GM21381 (cell line): ENCODE data around the gene CD79A.

Source experiments
- ATAC-seq: cut with Tn5 transposase; IDR thresholded peaks from one replicate; pipeline ENCODE4 v1.9.1; 2021; ENCODE audit warnings: mild to moderate bottlenecking, moderate library complexity; ENCODE audit not compliant: unreplicated experiment

The CD79A gene

DNA sequence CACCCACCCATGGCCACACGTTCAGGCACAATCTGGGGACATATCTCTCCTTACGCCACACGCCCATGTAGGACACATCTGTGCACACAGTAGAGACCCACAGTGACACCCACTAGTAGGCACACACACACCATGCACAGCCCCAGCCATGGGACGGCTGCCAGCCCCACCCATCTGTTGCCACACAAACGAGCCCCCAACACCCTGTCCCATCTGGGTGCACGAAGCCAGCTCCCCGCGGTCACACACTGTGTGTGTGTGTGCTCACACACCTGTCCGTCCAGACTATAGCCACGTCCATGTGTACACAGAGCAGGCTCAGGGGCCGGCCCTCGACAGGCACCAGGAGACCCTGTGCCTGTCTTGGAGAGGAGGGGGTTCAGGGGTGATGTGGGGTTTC, 40.6 kb downstream of the CD79A start:
- no peak for ATAC-seq

DNA sequence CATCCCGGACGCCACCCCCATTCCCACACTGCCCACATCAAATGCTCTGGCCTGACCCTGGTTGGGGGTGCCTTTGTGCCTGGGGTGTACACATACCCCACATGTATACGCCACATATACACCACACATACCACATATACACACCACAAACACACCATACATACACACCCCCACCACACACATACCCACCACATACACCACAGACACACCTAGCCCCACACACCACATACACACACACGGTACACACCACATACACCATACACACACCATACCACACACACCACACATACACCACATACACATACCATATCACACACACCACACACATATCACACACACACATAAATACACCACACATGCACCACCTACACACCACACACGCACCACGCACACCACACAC, 41.0 kb downstream of the CD79A start:
- no peak for ATAC-seq

DNA sequence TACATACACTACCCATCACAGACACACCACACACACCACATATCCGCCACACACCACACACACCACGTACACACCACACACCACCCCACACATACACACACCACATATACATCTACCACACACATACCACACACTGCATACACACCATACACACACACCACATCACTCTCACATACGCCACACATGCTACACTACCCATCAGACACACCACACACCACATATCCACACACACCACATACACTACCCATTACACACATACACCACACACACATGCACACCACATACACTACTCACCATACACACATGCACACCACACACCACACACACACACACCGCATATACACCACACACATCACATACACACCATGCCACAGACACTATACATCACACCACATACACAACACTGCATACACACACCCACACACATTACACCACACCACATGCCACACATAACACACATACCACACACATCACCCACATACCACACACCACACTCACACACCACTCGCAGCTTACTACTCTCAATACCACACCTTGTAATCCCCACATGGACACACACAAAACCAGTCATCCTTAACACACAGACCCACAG, 41.7 kb downstream of the CD79A start:
- ATAC-seq = no peak

DNA sequence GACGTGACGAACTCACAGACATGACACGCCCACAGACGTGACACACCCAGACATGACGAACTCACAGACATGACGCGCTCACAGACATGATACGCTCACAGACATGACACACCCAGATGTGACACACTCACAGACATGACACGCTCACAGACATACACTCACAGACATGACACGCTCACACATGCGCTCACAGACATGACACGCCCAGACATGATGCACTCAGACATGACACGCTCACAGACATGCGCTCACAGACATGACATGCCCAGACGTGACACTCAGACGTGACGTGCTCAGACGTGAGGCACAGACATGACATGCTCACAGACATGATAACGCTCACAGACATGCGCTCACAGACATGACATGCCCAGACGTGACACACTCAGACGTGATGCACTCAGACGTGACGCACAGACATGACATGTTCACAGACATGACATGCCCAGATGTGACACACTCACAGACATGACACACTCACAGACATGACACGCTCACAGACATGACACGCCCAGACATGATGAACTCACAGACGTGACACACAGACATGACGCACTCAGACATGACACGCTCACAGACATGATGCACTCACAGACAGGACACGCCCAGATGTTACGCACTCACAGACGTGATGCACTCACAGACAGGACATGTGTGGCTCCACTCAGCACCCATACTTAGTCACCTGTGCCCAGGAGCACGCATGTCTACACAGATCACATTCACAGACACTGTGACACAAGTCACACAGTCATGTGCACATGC, 43.1 kb downstream of the CD79A start:
- no peak for ATAC-seq

DNA sequence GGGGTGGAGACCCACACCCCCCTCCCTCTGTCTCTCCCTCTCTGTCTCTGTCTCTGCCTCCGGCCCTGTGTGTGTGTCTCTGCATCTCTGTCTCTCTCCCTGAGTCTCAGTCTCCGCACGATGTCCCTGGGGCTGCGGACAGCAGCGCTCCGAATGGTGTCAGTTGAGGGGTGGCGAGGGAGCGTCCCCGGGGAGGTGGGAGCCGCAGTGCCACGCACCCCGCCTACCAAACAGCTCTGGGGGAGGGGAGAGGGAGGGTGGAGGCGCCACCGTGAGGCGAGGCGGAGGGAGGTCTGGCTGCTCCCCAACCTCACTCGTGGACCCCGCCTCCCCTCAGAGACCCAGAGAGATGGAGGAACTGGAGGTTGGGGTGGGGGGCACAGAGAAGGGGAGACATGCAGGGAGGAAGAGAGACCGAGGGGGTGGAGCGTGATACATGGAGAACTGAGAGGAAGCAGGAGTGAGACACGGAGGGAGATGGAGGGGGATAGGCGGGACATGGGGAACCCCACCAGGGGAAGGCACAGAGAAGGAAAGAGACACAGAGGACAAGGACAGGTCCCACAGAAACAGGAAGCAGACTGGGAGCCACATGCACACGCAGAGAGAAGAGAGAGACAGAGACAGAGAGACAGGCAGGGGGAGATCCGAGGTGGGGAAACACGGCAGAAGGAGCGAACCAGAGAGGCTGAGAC, 44.0 kb downstream of the CD79A start:
- no peak for ATAC-seq

DNA sequence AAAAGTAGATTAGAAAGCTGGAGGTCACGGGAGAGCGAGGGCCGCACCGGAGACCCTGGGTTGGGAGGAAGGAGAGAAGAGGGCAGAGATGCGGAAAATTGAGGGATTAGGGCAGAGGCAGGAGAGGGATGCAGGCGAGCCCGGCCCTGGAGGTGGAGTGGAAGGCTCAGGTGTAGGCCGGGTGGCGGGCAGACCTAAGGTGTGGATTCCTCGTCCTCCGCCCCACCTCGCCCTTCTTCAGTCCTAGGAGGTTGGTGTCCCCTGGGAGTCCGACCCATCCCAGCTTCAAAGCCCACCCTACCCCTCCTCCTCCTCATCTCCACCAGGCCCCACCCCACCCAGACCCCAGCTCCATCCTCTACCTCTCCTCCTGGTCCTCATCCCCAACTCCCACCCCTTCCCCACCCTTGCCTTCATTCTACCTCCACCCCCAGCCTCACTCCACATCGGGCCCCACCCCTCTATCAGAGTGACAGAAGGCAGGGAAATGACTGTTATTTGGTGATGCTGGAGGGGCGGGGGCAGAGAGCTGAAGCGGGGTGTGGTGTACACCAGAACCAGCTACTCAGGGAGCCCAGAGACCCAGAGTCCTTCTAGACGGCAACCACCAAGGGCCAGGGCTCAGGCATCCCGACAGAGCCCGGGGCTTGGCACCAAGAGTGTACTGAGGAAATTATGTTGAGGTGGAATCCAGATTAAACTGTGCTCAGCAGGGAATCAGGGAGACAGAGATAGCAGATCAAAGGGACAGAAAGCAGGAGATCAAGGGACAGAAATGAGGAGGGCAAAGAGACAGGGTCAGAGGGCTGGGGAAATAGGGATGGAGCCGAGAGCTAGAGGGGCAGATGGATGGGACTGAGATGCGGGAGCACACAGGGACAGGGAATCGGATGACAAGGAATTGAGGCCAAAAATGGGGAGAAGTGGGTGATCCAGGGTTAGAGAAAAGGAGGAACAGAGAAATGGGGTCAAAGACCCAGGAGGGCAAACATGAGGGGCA, 44.8 kb downstream of the CD79A start:
- no peak for ATAC-seq

DNA sequence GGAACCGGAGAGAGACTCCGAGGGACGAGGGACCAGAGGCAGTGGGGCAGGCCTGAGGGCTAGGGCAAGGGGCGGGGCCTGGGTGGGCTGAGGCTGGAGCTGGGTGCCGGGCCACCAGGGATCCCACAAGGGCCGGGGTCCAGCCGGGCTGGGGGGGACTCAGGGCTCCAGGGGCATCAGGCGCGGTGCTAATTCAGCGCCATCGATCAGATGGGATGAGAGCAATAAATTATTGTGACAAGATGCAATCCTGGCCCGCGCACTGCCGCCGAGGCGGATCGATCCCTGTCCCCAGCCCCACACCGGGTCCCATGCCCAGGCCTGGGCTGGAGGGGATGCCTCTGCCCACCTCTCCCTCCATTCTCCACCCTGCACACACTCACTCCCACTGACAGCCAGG, 45.5 kb downstream of the CD79A start:
- ATAC-seq = no peak

DNA sequence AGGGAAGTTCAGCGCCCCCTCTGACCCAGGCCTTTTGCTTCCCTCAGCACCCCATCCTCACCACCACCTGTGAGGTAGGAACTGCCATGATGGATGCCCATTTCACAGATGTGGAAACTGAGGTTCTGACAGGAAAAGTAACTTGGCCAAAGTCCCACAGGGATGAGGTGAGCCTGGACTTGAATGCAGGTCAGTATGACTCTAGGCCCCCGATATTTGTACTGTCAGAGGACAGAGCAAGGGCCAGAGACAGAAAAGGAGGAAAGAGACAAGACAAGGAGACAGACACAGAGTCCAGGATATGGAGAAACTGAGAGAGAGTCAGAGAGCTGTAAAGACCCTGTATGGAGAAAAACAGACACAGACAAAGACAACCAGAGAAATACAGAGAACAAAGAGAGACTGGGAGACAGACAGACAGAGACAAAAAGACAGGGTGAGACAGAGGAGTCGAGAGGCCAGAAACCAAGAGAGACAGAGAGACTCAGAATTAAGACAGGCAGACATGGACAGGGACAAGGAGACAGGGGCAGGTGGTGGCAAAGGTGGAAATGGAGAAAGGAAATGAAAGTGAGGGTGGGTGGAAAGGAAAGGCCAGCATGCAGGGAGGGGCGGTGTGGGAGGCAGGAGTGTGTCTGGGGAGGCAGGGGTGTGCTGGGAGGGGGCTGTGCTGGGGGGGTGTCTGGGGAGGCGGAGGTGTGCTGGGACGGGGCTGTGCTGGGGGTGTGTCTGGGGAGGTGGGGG, 46.1 kb downstream of the CD79A start:
- ATAC-seq = no peak

DNA sequence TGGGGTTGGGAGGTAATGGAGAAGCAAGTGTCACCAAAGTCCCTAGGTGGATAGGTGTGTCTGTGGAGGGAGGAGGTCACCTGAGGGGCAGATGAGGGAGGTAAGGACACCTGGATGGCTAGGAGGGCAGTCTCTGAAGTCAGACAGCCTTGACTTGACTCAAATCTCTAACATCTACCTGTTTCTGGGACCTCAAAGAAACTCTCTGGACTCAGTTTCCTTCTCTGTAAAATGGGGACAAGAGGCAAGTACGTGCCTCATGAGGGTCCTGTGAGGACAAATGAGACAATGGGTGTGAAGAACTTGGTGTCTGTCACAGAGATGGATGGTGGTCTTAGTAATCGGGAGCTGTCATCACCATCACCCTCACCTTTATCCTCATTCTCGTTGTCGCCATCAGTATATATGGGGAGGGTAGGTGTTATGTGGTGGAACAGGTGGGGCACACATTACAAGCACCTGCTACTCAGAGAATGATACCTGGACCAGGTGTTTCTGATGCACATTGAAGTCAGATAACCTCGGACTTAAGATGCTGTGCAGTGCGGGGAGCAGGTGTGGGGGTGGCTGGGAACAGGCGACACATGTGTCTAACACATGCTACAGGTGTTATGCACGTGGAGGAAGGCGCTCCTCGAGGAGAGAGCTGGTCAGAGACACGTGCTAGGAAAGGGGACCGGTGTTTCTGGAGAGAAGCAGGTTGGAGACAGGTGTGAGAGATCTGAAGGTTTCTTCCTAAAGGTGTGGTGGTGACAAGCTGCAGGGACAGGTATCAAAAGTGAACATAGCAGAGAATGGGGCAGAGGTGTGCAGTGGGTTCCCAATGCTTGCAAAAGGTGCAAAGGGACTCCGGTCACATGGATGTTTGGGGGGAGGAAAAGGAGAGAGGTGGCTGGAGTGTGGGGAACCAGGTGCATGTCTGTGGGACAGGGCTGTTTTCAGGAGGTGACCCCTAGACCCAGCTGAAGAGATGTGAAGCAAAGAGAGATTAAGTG, 47.4 kb downstream of the CD79A start:
- no peak for ATAC-seq

DNA sequence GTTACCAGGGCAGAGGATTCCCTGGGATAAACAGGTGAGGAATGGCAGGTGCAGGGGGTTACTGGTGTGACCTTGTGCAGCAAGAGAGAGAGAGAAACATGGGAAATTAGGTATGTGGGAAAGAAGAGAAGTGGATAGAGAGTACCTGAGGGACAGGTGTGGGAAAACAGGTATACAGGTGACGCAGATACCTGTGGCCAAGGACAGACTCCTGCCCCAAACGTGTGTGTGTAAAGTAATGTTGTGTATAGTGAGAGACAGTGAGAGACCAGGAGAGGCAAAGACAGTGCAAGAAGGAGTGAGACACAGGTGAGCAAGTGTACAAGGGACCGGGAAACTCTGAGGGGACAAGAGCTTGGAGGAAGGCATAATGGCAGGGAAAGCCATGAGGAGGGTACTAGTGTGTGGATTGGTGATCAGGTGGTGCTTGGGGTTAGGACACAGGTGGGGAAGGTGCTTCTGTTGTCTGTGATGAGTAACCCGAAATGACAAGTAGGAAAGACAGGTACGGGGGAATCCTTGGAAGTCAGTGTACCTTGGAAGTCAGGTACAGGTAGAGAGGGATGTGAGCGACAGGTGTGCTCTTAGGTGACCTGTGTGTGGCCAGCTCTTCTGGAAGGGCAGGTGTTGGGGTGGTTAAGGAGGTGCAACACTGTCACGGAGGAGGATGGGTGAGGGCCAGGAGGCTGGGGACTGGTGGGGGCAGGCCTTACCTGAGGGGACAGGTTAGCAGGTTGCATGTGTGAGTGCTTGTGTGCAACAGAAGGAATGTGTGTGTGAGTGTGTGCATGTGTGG, 48.3 kb downstream of the CD79A start:
- ATAC-seq = no peak

DNA sequence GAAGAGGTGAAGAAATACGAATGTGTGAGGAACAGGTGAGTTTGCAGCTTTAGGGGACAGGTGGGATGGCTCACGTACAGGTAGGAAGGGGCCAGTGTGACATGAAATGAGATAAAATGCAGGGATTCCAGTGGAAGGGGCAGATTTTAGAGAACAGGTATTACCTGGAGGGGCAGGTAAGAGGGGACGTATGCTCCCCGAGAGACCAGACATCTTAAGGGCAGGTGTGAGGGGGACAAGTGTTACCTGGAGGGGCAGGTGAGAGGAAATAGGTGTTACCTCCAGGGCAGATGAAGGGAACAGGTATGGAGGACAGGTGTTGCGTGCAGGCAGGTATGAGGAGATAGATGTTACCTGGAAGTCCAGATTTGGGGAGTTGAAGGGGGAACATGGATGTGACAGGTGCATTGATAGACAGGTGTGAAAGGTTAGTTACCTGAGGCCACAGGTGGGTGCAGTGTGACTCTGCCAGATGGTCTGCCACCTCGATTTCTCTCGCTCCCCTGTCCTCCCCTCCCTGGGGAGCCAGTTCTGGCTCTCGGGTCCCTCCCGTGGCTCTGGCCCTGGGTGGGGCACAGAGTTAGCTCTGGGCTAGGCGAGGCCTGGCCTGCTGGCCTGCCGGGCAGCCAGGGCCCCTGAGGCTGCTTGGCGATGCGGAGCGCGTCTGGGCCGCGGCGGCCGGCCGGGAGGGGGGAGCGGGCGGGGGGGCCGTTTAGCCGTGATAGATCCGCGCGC, 49.1 kb downstream of the CD79A start:
- ATAC-seq = no peak

DNA sequence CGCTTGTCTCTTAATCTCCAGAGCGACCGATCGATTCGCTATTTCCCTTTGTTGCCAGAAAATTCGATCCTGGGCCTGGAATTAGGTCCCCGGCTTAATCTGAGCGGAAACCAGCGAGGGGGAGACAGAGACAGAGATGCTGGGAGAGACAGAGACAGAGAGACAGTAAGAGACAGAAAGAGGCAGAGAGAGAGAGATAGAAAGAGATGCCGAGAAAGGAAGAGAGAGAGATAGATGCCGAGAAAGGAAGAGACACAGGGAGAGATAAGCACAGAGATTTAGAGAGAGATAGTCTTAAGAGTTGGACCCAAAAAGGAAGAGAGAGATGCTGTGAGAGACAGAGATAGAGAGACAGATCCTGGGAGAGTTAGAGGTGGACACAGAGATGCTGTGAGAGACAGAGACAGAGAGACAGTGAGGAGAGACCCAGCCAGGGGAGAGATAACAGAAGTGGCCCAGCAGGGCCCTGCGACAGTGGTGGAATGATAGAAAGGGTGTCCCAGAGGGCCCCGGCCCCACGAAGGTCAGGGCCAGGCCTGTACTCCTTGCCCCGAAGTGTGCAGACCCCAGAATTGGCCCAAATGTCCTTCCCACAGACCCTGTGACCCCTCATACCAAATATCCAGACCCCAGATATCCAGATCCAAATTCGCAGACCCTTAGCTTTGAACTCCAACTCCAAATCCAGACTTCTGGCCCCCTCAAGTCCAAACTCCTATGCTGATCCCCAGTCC, 49.9 kb downstream of the CD79A start:
- no peak for ATAC-seq

DNA sequence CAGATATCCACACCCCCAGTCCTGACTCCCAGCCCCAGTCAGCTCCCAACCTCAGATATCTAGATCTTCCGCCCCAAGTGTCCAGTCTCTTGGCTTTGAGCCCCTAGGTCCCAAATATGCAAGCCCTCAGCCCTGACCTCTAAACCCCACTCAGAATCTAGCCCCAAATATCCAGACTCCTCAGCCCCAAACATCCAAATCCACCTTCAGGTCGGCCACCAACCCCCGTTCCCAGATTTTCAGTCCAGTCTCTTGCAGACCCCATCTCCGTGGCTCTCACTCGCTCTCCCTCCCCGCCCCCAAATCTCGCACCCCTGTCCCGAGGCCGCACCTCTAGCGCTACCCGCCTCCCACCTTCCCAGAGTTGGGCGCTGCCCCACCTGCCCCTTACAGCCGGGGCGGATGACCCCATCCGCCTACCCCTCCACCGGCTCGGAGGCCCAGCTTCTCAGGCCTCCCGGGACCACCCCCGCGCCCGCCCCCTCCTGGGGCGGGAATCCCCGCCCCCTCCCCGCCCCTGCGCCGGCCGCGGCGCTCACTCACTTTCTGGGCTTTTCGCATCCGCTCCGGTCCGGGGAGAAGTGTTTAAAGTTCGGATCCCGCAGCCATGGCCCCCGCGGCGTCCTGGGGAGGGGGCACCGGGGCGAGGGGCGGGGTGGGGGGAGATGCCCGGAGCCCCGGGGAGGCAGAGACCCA, 50.6 kb downstream of the CD79A start:
- no peak for ATAC-seq

DNA sequence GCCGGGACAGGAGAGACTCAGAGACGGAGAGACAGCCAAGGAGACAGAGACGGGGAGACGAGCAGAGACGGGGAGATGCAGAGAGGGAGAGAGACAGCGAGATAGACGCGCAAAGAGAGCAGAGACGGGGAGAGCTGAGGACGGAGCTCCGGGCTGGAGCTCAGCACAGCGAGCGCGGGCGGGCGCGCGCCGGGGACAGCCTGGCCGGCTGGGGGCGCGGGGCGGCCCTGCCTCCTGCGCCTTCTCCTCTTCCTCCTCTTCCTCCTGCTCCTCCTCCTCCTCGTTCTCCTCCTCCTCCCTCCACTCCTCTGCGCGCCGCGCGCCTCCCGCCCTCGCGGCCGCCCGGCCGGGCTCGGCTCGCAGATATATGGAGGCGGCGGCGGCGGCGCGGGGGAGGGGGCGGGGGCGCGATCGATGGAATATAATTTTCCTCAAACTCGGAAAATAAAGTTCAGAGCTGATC, 51.2 kb downstream of the CD79A start, which contains the start of gene ERFL:
Gene ERFL (minus strand): TSS at position 229 of the 463 bp plus-strand sequence. CDS start 15,530 bp downstream, outside the sequence.
- ATAC-seq = no peak

DNA sequence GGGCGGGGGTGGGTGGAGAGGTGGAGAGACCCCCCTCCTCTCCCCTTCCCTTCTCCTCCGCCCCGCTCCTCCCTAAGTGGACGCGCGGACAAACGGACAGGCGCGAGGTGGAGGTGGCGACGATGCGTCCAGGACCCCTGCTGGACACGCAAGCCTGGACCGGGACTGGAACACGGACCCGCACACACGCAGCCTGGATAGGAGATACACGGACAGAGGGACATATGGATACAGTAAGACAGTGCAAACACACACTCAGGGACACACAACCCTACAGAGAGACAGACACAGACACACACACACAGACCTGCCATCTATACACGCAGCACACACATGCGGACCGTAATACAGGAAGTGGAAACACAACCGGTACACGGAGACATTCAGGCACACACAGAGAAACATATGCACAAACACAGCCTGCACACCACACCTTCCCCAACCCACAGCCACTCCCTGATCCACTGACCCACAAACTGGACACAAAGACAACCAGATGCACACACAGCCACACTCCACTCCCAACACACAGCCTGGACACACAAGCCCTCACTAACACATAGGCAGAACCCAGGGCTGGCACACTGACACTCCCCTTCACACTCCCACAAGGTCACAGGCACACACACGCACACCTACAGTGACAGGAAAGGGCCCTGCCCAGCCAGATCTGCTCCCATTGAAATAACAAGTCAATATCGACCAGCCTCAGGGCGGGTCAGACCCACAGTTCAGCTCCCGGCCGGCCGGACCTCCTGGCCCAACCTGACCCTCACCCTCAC, 51.9 kb downstream of the CD79A start:
- no peak for ATAC-seq
